CD14-positive monocyte (primary cell): ENCODE results near the gene PEMT. TPM values are rescaled to one million over a fixed set of nuclear protein-coding genes. Genes with fewer than 3 reads are reported as not detected.

ENCODE experiments used
- DNase-seq, 3 donors: peaks; one replicate each; pipeline ENCODE4 v3.0.0-alpha.2; 2011 to 2022
- H2AFZ ChIP-seq: 2 replicates; pipeline ENCODE4 v1.6.0; 2012; ENCODE audit warnings: mild to moderate bottlenecking, low read depth, low read length, inconsistent platforms; ENCODE audit not compliant: insufficient read depth, poor library complexity, severe bottlenecking
- H3K27ac ChIP-seq, 2 donors: 1 replicate in 1 of 2; 2 replicates in 1 of 2; pipeline ENCODE4 v1.5.1; 2012 to 2013; ENCODE audit warnings: low read length in 2 of 2, control low read depth in 1 of 2, inconsistent platforms in 1 of 2, low read depth in 1 of 2, mild to moderate bottlenecking in 1 of 2
- H3K27me3 ChIP-seq, 2 donors: one replicate each; pipeline versions ENCODE4 v1.6.0 to v1.6.1; 2011 to 2013; ENCODE audit warnings: low read length in 2 of 2; ENCODE audit not compliant: control insufficient read depth in 2 of 2, insufficient read depth in 2 of 2
- H3K36me3 ChIP-seq, 2 donors: replicated peaks in 1 of 2; 1 replicate in 1 of 2; 2 replicates in 1 of 2; pipeline versions ENCODE4 v1.5.1 to v1.6.1; 2012 to 2013; ENCODE audit warnings: low read length in 2 of 2, control low read depth in 1 of 2, inconsistent platforms in 1 of 2, mild to moderate bottlenecking in 1 of 2; ENCODE audit not compliant: insufficient read depth in 2 of 2, control insufficient read depth in 1 of 2
- H3K4me1 ChIP-seq, 2 donors: 1 replicate in 1 of 2; 2 replicates in 1 of 2; pipeline versions ENCODE4 v1.5.1 to v1.6.1; 2012 to 2013; ENCODE audit warnings: low read length in 2 of 2, control low read depth in 1 of 2, inconsistent platforms in 1 of 2, mild to moderate bottlenecking in 1 of 2, moderate library complexity in 1 of 2; ENCODE audit not compliant: insufficient read depth in 2 of 2, control insufficient read depth in 1 of 2
- H3K4me2 ChIP-seq: replicated peaks from 2 replicates; pipeline ENCODE3; 2012; ENCODE audit warnings: low read length, moderate library complexity, mild to moderate bottlenecking; ENCODE audit not compliant: poor library complexity, severe bottlenecking; ENCODE audit errors: extremely low read depth
- H3K4me3 ChIP-seq, 3 experiments: fragments of 200-600 bp in 1 of 3; sonication (generic) in 1 of 3; replicated peaks in 1 of 3; 1 replicate in 2 of 3; 2 replicates in 1 of 3; pipeline ENCODE4 v1.5.1; 2011 to 2013; ENCODE audit warnings: low read length in 3 of 3, mild to moderate bottlenecking in 3 of 3, control low read depth in 2 of 3, low read depth in 2 of 3, inconsistent platforms in 1 of 3, moderate library complexity in 1 of 3
- H3K79me2 ChIP-seq: 2 replicates; pipeline ENCODE4 v1.6.0; 2012; ENCODE audit warnings: mild to moderate bottlenecking, control low read depth, inconsistent platforms, low read length, moderate library complexity; ENCODE audit not compliant: insufficient read depth
- H3K9ac ChIP-seq: 2 replicates; pipeline ENCODE4 v1.6.0; 2017; ENCODE audit warnings: low read length, mild to moderate bottlenecking; ENCODE audit not compliant: insufficient read depth, poor library complexity, severe bottlenecking
- H3K9me3 ChIP-seq, 2 donors: replicated peaks in 1 of 2; 1 replicate in 1 of 2; 2 replicates in 1 of 2; pipeline versions ENCODE4 v1.5.1 to v1.6.1; 2012 to 2013; ENCODE audit warnings: low read length in 2 of 2, control low read depth in 1 of 2; ENCODE audit not compliant: control insufficient read depth in 1 of 2, insufficient read depth in 1 of 2
- H4K20me1 ChIP-seq: 2 replicates; pipeline ENCODE4 v1.6.0; 2012; ENCODE audit warnings: mild to moderate bottlenecking, low read length, control low read depth, moderate library complexity; ENCODE audit not compliant: insufficient read depth
- H3K27ac Mint-ChIP-seq, 7 donors: one replicate each; pipeline ENCODE4 v1.8.0; 2020; ENCODE audit warnings: mild to moderate bottlenecking in 7 of 7, mixed read lengths in 7 of 7, moderate library complexity in 6 of 7, inconsistent platforms in 2 of 7
- H3K27me3 Mint-ChIP-seq, 3 donors: one replicate each; pipeline ENCODE4 v1.8.0; 2021 to 2022; ENCODE audit warnings: low read depth in 3 of 3, mild to moderate bottlenecking in 3 of 3, mixed read lengths in 3 of 3, moderate library complexity in 3 of 3, inconsistent platforms in 1 of 3
- H3K36me3 Mint-ChIP-seq, 2 donors: one replicate each; pipeline ENCODE4 v1.8.0; 2020; ENCODE audit warnings: mixed read lengths in 2 of 2, inconsistent platforms in 1 of 2, mild to moderate bottlenecking in 1 of 2
- H3K4me1 Mint-ChIP-seq: one replicate; pipeline ENCODE4 v1.8.0; 2020; ENCODE audit warnings: mild to moderate bottlenecking, mixed read lengths
- H3K4me3 Mint-ChIP-seq, 2 donors: one replicate each; pipeline ENCODE4 v1.8.0; 2020; ENCODE audit warnings: mild to moderate bottlenecking in 2 of 2, mixed read lengths in 2 of 2, moderate library complexity in 1 of 2
- H3K9me3 Mint-ChIP-seq, 7 donors: one replicate each; pipeline ENCODE4 v1.8.0; 2020 to 2022; ENCODE audit warnings: mixed read lengths in 7 of 7, mild to moderate bottlenecking in 6 of 7, moderate library complexity in 6 of 7, inconsistent platforms in 2 of 7
- WGBS: methylation state at CpG from one replicate; pipeline ENCODE4 v1.1.5; 2013; ENCODE audit warnings: missing lambda C conversion rate; ENCODE audit not compliant: insufficient coverage; 5-methylcytosine and 5-hydroxymethylcytosine counted together
- intact Hi-C, 2 donors: fragments of 100-400 bp; cut with micrococcal nuclease; formaldehyde crosslinking; loops; one replicate each; pipeline versions ENCODE4 v1.15.0 to v1.15.1; 2023
- polyA plus RNA-seq, 3 donors: library from polyadenylated mRNA; depleted of rRNA in 1 of 3; unstranded in 2 of 3; stranded (reverse) in 1 of 3; fragments of 300-500 nt in 2 of 3; fragments of >200 nt in 1 of 3; fragmentation: Illumina TruSeq in 2 of 3; gene quantifications; 1 replicate in 2 of 3; 2 replicates in 1 of 3; pipeline ENCODE4 v1.2.3, GENCODE V29; 2012 to 2021
- TF ChIP-seq, protein P1 (sequence below): fragments of 200-600 bp; IDR thresholded peaks from one replicate; pipeline ENCODE4 v1.8.0; 2022; ENCODE audit warnings: antibody characterized with exemption, mild to moderate bottlenecking

The PEMT gene
- polyA plus RNA-seq, 3 donors: 26.7 to 41.0 (median 38.4) TPM

DNA sequence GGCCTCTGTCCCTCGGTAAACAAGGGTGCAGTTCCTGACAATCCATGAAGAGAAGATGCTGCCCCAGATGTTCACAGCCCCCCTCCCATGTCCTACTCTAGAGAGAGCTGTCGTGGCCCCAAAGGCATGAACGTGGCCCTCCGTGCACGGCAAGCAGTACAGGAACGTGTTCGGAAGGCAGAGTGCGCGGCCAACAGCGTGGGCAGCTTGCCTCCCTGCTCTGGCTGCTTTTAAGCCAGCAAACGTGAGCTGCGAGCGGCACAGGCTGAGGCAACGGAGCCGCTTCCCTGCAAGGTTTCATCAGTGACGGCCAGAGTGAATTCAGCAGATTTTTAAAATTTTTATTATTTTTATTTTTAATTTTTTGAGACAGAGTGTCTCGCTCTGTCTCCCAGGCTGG is 37.2 kb downstream of the PEMT start:
- H3K4me1 Mint-ChIP-seq: no peaks in the 10 kb centered on the region
- 93% methylated on average over 13 of the region's 17 CpGs for WGBS

DNA sequence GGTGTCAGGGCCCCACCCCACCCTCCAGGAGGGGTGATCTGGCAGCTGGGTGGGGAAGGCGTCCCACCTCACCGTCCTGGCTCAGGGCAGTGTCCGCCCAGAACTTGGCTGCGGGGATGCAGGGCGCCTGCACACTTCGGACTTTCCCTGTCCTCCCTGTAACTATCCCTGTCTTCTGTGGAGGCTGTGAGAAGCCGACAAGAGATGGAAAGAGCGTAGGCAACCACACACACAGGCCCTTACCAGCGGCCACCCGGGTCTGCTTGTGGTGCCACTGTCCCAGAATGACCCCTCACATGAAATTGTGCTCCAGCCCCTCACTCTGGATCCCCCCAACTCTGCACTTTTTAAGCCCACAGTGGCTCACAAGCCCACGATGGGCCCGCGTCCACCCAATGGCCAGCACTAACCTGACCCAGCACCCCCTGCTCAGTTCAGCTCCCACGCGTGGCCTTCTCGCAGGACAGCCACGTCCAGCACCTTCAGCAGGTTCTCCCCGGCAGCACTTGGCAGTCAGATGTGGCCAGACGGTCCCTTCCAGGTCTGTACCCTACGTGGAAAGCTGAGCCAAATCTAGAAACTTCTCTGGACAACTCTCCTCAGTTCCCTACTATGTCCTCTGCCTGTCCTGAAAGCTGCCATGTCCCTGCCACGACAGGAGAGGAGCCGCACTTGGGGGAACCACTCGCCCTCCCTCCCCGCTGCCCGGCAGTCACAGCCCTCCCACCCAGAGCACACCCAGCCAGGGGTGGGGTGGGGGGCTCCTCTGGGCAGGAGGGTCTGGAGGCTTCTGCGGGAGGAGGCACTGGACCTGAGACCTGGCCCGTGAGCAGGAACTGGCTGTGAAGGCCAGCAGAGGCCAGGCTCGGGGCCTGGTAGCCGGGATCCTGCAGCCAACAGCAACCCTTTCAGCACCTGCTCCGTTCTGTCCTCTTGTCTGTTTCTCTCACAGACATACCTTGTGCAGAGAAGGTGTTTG is 38.0 kb downstream of the PEMT start:
- Mint-ChIP-seq H3K36me3 (no peaks in the 10 kb centered on the region), H3K4me3 (no peak overlapping the region), H3K27me3 (peaks cover 0 to 2% (median 1%) of the 10 kb centered on the region in 3 donors), H3K4me1 (no peaks in the 10 kb centered on the region), H3K9me3 (peaks cover 0 to 2% (median 0%) of the 10 kb centered on the region in 7 donors), H3K27ac (no peak overlapping the region)
- no peak for DNase-seq
- TF ChIP-seq, protein P1, sequence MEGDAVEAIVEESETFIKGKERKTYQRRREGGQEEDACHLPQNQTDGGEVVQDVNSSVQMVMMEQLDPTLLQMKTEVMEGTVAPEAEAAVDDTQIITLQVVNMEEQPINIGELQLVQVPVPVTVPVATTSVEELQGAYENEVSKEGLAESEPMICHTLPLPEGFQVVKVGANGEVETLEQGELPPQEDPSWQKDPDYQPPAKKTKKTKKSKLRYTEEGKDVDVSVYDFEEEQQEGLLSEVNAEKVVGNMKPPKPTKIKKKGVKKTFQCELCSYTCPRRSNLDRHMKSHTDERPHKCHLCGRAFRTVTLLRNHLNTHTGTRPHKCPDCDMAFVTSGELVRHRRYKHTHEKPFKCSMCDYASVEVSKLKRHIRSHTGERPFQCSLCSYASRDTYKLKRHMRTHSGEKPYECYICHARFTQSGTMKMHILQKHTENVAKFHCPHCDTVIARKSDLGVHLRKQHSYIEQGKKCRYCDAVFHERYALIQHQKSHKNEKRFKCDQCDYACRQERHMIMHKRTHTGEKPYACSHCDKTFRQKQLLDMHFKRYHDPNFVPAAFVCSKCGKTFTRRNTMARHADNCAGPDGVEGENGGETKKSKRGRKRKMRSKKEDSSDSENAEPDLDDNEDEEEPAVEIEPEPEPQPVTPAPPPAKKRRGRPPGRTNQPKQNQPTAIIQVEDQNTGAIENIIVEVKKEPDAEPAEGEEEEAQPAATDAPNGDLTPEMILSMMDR: no peak
- Histone ChIP-seq H3K36me3 (no peaks in the 10 kb centered on the region), H3K4me1 (no peaks in the 10 kb centered on the region), H3K27ac (no peak overlapping the region), H4K20me1 (no peaks in the 10 kb centered on the region), H3K9me3 (no peaks in the 10 kb centered on the region), H2AFZ (no peak overlapping the region), H3K79me2 (no peaks in the 10 kb centered on the region), H3K27me3 (no peaks in the 10 kb centered on the region), H3K9ac (no peak overlapping the region), H3K4me2 (no peak overlapping the region), H3K4me3 (no peak overlapping the region)
- intact Hi-C loops: no loop called here
- WGBS: 97% methylated on average over 16 of the region's 30 CpGs

More for the DNA sequence above, 37.2 kb downstream of the PEMT start:
- no peaks in the 10 kb centered on the region for H3K79me2 ChIP-seq
- peaks cover 0 to 2% (median 1%) of the 10 kb centered on the region in 3 donors for H3K27me3 Mint-ChIP-seq
- H3K36me3 ChIP-seq: no peaks in the 10 kb centered on the region
- no peak overlapping the region for H3K4me3 Mint-ChIP-seq
- no peak overlapping the region for H3K27ac Mint-ChIP-seq
- H3K27me3 ChIP-seq: no peaks in the 10 kb centered on the region
- no peak overlapping the region for H3K27ac ChIP-seq
- no peak overlapping the region for H3K4me3 ChIP-seq
- TF ChIP-seq, protein P1: no peak
- DNase-seq: no peak
- H4K20me1 ChIP-seq: no peaks in the 10 kb centered on the region
- H2AFZ ChIP-seq: no peak overlapping the region
- intact Hi-C loops: no loop called here
- no peaks in the 10 kb centered on the region for H3K36me3 Mint-ChIP-seq
- no peaks in the 10 kb centered on the region for H3K4me1 ChIP-seq
- H3K9me3 ChIP-seq: no peaks in the 10 kb centered on the region
- H3K9me3 Mint-ChIP-seq: peaks cover 0 to 2% (median 0%) of the 10 kb centered on the region in 7 donors
- no peak overlapping the region for H3K4me2 ChIP-seq
- H3K9ac ChIP-seq: no peak overlapping the region
